GM21515 (cell line): ENCODE results near the gene PRAMEF26.
"Not testable (repeated sequence)": the region's sequence is repeated elsewhere in the genome, so short reads cannot be mapped to it uniquely, and the experiment has no call there.

Experiments
- ATAC-seq: cut with Tn5 transposase; IDR thresholded peaks from one replicate; pipeline ENCODE4 v1.9.1; 2021; ENCODE audit not compliant: unreplicated experiment

PRAMEF26 gene

DNA sequence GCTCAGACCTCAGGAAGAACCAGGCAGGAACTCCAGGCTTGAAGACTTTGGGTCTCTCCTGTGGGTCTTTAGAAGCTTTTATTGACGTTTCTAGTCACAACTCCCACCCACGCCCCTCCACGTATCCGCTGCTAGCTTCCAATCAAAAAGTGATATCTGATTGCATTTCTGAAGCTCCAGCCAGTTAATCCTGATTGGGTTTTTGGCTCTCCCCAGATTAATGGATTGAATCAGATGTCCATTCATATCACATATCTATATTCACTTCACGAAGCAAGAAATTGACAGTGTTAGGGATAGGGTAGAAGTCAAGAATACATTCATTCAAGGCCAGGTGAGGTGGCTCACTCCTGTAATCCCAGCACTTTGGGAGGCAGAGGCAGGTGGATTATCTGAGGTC, at the start of gene PRAMEF26:
PRAMEF26 (minus strand) TSS at position 101 of the 400 bp plus-strand sequence. CDS start 2,914 bp downstream, outside the sequence.
- ATAC-seq = not testable (repeated sequence)

GRCh38 chr1:13201309-13201708, 45.5 kb upstream of the PRAMEF26 start, which contains the start of gene PRAMEF13:
Gene PRAMEF13, minus strand, starts transcription at chr1:13201409. Its CDS starts 1,820 bp downstream, at chr1:13199589.
- ATAC-seq = not testable (repeated sequence)

GRCh38 chr1:13171548-13171947, 15.7 kb upstream of the PRAMEF26 start, which contains the start of gene PRAMEF9:
Gene PRAMEF9, plus strand, starts transcription at chr1:13171848. Its CDS starts 3,433 bp downstream, at chr1:13175281.
- ATAC-seq = not testable (repeated sequence)

- ATAC-seq = not testable (repeated sequence)
Observed at GRCh38 chr1:13165531-13165930, 9.7 kb upstream of the PRAMEF26 start, which contains the start of gene HNRNPCL4. Gene HNRNPCL4, minus strand, starts transcription at chr1:13165631. Its CDS starts 164 bp downstream, at chr1:13165467.

DNA sequence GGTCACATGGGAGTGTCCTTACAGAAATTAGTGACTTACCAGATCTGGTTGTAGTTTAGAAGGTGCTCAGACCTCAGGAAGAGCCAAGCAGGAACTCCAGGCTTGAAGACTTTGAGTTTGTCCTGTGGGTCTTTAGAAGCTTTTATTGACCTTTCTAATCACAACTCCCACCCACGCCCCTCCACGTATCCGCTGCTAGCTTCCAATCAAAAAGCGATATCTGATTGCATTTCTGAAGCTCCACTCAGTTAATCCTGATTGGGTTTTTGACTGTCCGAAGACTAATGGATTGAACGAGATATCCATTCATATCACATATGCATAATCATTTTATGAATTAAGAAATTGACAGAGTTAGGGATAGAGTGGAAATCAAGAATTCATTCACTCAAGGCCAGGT, 39.1 kb downstream of the PRAMEF26 start, which contains the start of gene HNRNPCL2:
HNRNPCL2 (minus strand) TSS at position 101 of the 400 bp plus-strand sequence. CDS start 454 bp downstream, outside the sequence.
- not testable (repeated sequence) for ATAC-seq
